Caco-2 (cell line): Measurements from ENCODE around the gene FANCC. TPM values are rescaled to one million over a fixed set of nuclear protein-coding genes. Genes with fewer than 3 reads are reported as not detected.

Source experiments
- BruUV-seq: library from RNA; stranded (reverse); fragments of 400-500 nt; replicated peaks from 2 replicates; lab custom pipeline; 2021; lab: Mats Ljungman, UMichigan
- CTCF ChIA-PET: fragments of 300-600 bp; sonication (Branson Sonifier 250); formaldehyde crosslinking; loops from one replicate; lab custom pipeline; 2022; ENCODE audit warnings: antibody characterized with exemption; lab: Charles Lee
- POLR2A ChIA-PET: fragments of 300-600 bp; sonication (Branson Sonifier 250); formaldehyde crosslinking; loops from one replicate; lab custom pipeline; 2022; ENCODE audit warnings: antibody characterized with exemption; lab: Charles Lee
- DNase-seq, 2 experiments: peaks; one replicate each; pipeline versions ENCODE4 v3.0.0 to v3.0.0-alpha.2; 2020 to 2022
- H3K27me3 ChIP-seq: replicated peaks from 2 replicates; pipeline ENCODE4 v1.6.0; 2011; ENCODE audit warnings: low read length; ENCODE audit not compliant: control insufficient read depth, insufficient read depth
- H3K36me3 ChIP-seq: 2 replicates; pipeline ENCODE4 v1.5.1; 2011; ENCODE audit warnings: low read length; ENCODE audit not compliant: control insufficient read depth, insufficient read depth
- H3K4me1 ChIP-seq: fragments of 250-450 bp; sonication (Bioruptor Pico); 2 replicates; pipeline ENCODE4 v1.5.1; 2020; ENCODE audit warnings: mild to moderate bottlenecking
- H3K4me3 ChIP-seq: 2 replicates; pipeline ENCODE4 v1.5.1; 2011; ENCODE audit warnings: low read depth, mild to moderate bottlenecking, control low read depth, low read length
- H3K9me3 ChIP-seq: fragments of 250-450 bp; sonication (Bioruptor Pico); 2 replicates; pipeline ENCODE4 v1.5.1; 2020; ENCODE audit warnings: mild to moderate bottlenecking, moderate library complexity
- H3K27ac Mint-ChIP-seq: one replicate; pipeline ENCODE4 v1.8.0; 2022; ENCODE audit warnings: mixed read lengths; ENCODE audit not compliant: unreplicated experiment
- H3K27me3 Mint-ChIP-seq: one replicate; pipeline ENCODE4 v1.8.0; 2022; ENCODE audit warnings: mixed read lengths; ENCODE audit not compliant: insufficient read depth, unreplicated experiment
- H3K36me3 Mint-ChIP-seq: one replicate; pipeline ENCODE4 v1.8.0; 2022; ENCODE audit warnings: mild to moderate bottlenecking, mixed read lengths; ENCODE audit not compliant: insufficient read depth, unreplicated experiment
- H3K4me1 Mint-ChIP-seq: one replicate; pipeline ENCODE4 v1.8.0; 2022; ENCODE audit warnings: low read depth, mixed read lengths; ENCODE audit not compliant: unreplicated experiment
- H3K4me3 Mint-ChIP-seq: one replicate; pipeline ENCODE4 v1.8.0; 2022; ENCODE audit warnings: mild to moderate bottlenecking, moderate library complexity, mixed read lengths; ENCODE audit not compliant: unreplicated experiment
- H3K9me3 Mint-ChIP-seq: one replicate; pipeline ENCODE4 v1.8.0; 2022; ENCODE audit warnings: mixed read lengths; ENCODE audit not compliant: unreplicated experiment
- CTCF ChIP-seq, 2 experiments: fragments of 200-600 bp in 1 of 2; IDR thresholded peaks; 1 replicate in 1 of 2; 2 replicates in 1 of 2; pipeline versions ENCODE4 v1.5.1 to v1.8.0; 2011 to 2022; ENCODE audit warnings: antibody characterized with exemption in 1 of 2, control low read depth in 1 of 2, inconsistent platforms in 1 of 2, low read depth in 1 of 2, low read length in 1 of 2, mild to moderate bottlenecking in 1 of 2, moderate library complexity in 1 of 2; ENCODE audit not compliant: insufficient read depth in 1 of 2, severe bottlenecking in 1 of 2, unreplicated experiment in 1 of 2
- intact Hi-C: fragments of 100-400 bp; cut with micrococcal nuclease; formaldehyde crosslinking; loops from one replicate; pipeline ENCODE4 v1.10.0; 2022; ENCODE audit not compliant: unreplicated experiment
- total RNA-seq: library from RNA; stranded (reverse); gene quantifications from 2 replicates; pipeline ENCODE4 v1.2.3, GENCODE V29; 2022

The FANCC gene
- total RNA-seq, 1 experiment from 2014 or later = 29.2 TPM

GRCh38 chr9:95218773-95219172 is 98.7 kb downstream of the FANCC start:
- Mint-ChIP-seq H3K4me1 (no peaks in the 10 kb centered on the region), H3K27ac (no peak overlapping the region), H3K36me3 (peaks cover 6% of the 10 kb centered on the region), H3K27me3 (no peaks in the 10 kb centered on the region), H3K4me3 (no peak overlapping the region), H3K9me3 (no peaks in the 10 kb centered on the region)
- H3K36me3 ChIP-seq = no peaks in the 10 kb centered on the region
- ChIA-PET CTCF (no interaction called here), POLR2A (no interaction called here)
- no peak for TF ChIP-seq CTCF (IDR thresholded peaks at IDR 0.05; ENCODE audit: insufficient read depth in 1 of 2, low read depth in 1 of 2, low read length in 1 of 2, severe bottlenecking in 1 of 2, unreplicated experiment in 1 of 2)
- intact Hi-C loops = no loop called here
- no peaks in the 10 kb centered on the region for H3K27me3 ChIP-seq
- H3K9me3 ChIP-seq = no peaks in the 10 kb centered on the region
- no TSS peak for BruUV-seq
- no peak overlapping the region for H3K4me3 ChIP-seq
- no peaks in the 10 kb centered on the region; the same call in 1 of the 2 replicates for H3K4me1 ChIP-seq
- DNase-seq = no peak

GRCh38 chr9:95217936-95218335 is 99.6 kb downstream of the FANCC start:
- H3K36me3 ChIP-seq = no peaks in the 10 kb centered on the region
- no peak for DNase-seq
- CTCF ChIA-PET = no interaction called here
- H3K9me3 Mint-ChIP-seq = no peaks in the 10 kb centered on the region
- POLR2A ChIA-PET = no interaction called here
- H3K27me3 ChIP-seq = no peaks in the 10 kb centered on the region
- intact Hi-C loops = no loop called here
- no TSS peak for BruUV-seq
- no peaks in the 10 kb centered on the region for H3K9me3 ChIP-seq
- no peak overlapping the region for H3K4me3 ChIP-seq
- no peak for TF ChIP-seq CTCF (IDR thresholded peaks at IDR 0.05; ENCODE audit: insufficient read depth in 1 of 2, low read depth in 1 of 2, low read length in 1 of 2, severe bottlenecking in 1 of 2, unreplicated experiment in 1 of 2)
- H3K27me3 Mint-ChIP-seq = no peaks in the 10 kb centered on the region
- H3K36me3 Mint-ChIP-seq = peaks cover 6% of the 10 kb centered on the region
- no peak overlapping the region for H3K27ac Mint-ChIP-seq
- H3K4me1 ChIP-seq = 0 out of 2 replicates have a peak, but pooled peaks cover 3% of the 10 kb centered on the region
- no peak overlapping the region for H3K4me3 Mint-ChIP-seq
- no peaks in the 10 kb centered on the region for H3K4me1 Mint-ChIP-seq

GRCh38 chr9:95215336-95215898 is 102.1 kb downstream of the FANCC start:
- Histone ChIP-seq H3K27me3 (no peaks in the 10 kb centered on the region), H3K4me1 (0 out of 2 replicates have a peak, but pooled peaks cover 3% of the 10 kb centered on the region), H3K4me3 (no peak overlapping the region), H3K9me3 (no peaks in the 10 kb centered on the region), H3K36me3 (no peaks in the 10 kb centered on the region)
- Mint-ChIP-seq H3K27me3 (no peaks in the 10 kb centered on the region), H3K4me3 (no peak overlapping the region), H3K4me1 (no peaks in the 10 kb centered on the region), H3K27ac (no peak overlapping the region), H3K9me3 (no peaks in the 10 kb centered on the region), H3K36me3 (peaks cover 6% of the 10 kb centered on the region)
- TF ChIP-seq CTCF (IDR thresholded peaks at IDR 0.05; ENCODE audit: insufficient read depth in 1 of 2, low read depth in 1 of 2, low read length in 1 of 2, severe bottlenecking in 1 of 2, unreplicated experiment in 1 of 2) = no peak
- ChIA-PET CTCF (no interaction called here), POLR2A (no interaction called here)
- no peak for DNase-seq
- intact Hi-C loops = no loop called here
- BruUV-seq = no TSS peak
